Stimulated activated CD4-positive, alpha-beta T cell treated with anti-CD3 and anti-CD28 coated beads, Interleukin-4, amount 100 ng/mL, for 1 hour (primary cell): ENCODE data around the gene IL22.
"Not testable (repeated sequence)": the region's sequence is repeated elsewhere in the genome, so short reads cannot be mapped to it uniquely, and the experiment has no call there.

Source experiments
- DNase-seq: peaks from one replicate; pipeline ENCODE4 v3.0.0-alpha.2; 2020

Gene IL22

DNA sequence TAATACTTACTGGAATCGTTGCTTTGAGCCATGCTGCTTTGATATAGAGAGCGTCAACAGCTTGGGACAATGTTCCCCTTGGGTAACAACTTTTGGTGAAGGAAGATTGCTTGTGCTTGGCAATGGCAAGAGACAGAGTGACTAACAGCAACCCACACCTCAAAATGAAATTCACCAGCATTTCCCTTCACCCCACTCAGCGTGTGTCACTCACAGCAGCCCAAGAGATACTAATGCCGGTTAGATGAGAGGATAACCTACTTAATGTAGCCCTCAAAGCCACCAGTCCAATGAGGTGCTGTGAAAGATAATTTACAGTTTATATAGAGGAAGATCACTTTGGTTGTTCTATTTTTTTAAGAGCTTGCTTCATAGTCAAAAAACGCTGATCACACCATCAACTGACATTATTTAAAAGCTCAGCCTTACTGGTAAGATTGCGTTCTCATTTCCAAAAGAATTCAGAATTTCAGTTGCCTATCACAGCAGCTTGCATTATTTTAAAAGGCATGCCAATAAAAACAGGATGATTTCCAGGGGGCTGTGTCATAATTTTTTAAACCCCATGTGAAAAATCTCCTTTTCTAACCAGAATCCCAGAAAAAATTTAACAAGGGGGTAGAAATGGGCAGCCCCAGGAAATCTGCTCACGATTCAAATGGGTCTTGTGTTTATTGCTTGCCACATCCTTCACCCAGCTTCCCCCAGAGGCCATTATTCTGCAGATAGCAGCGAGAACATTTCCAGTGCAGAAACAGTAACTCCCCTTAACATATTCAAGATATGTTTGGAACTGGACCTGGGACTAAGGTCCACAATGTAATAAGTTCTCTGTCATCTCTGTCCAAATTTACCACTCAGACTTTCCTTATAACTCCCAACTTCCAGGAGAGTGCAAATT lies 27.6 kb downstream of the IL22 start, which contains the start of gene IL26:
Gene IL26, minus strand, starts transcription at position 235 of the 901 bp plus-strand sequence. Its CDS starts 54 bp downstream, at position 181.
- DNase-seq = no peak

DNA sequence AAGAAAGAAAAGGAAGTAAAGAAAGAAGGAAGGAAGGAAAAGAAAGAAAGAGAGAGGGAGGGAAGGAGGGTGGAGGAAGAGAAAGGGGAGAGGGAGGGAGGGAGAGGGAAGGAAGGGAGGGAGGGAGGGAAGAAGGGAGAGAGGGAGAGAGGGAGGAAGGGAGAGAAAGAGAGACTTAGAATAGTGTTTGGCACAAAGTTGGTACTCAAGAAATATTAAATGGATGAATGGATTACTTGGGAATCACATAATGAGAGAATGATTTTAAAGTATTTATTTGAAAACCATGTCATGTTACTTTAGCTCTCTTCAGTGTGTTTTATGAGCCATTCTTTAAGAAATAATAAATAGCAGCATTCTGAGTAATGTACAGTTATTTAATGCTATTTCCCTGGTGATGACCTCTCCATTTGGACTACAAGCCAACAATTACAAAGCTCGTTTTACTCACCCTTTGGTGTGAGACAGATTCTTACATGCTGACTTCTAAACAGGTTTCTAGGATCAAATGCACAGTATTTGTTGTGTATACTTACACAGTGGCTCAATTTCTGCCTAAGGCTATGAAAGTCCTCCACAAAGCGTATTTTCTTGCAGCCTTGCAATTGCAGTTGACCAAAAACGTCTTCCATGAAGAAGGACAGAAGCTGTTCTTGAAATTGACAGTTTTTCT lies 28.7 kb downstream of the IL22 start:
- DNase-seq = no peak

DNA sequence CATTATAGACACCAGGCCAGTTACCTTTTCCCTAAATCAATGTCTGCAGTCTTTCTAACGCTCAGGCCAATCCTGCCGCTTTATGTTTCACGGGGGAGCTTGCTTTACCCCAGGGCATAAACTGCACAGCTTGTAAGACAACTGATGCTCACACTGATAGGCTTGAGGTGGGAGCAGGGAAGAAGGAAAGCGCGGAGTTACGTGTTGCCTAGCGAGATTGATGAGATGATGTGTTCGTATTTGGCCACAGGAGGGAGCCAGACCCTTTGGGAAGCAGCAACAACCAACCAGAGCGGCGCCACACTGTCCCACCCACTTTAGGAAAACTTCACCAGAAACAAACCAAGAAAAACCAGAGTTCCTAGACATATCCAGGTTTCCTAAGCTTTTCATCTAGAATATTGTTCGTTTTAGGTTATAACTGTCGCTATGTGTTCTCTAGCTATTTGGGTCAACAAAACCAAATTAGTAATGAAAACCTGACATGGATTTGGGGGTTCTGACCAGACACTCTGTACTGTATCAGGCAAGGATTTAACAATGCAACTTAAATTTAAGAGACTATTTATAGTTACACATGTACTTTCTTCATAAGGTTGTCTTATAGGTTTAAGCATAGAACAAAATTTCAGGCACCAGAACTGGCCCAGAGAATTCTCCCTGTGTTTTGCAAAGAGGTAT lies 30.2 kb downstream of the IL22 start:
- peak; percentile 63 for DNase-seq

- DNase-seq = no peak
Observed at GRCh38 chr12:68222326-68222725, 31.1 kb downstream of the IL22 start.

DNA sequence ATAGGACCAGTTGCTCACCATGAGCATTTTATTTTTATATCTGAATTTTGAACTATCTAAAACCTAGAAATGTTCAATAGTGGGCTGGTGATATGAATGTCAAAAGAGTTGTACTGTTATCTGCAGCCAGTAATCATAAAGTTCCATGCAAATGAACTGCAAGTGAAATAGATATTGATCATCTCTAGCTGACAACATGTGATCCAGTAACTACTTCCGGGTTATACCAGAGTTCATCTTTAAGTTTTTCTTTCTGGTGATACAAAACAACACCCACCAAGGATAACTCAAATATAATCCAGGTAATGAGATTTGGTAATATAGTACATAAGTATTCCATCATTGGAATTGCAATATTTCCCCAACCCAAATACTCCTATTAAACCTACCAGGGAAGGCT lies 31.9 kb downstream of the IL22 start:
- no peak for DNase-seq

DNA sequence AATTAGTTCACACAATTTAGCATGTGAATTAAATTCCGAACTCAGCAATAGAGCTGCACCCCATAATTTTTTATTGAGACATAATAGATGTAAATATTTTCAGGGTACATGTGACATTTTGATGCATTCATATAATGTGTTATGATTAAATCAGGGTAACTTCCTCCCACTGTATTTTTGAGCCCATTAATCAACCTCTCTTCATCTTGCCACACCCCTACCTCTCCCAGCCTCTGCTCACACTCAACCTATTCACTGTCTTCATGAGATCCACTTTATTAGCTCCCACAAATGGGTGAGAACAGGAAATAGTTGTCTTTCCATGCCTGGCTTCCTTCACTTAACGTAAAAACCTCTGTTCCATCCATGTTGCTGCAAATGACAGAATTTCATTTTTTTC lies 42.5 kb downstream of the IL22 start:
- DNase-seq = no peak

DNA sequence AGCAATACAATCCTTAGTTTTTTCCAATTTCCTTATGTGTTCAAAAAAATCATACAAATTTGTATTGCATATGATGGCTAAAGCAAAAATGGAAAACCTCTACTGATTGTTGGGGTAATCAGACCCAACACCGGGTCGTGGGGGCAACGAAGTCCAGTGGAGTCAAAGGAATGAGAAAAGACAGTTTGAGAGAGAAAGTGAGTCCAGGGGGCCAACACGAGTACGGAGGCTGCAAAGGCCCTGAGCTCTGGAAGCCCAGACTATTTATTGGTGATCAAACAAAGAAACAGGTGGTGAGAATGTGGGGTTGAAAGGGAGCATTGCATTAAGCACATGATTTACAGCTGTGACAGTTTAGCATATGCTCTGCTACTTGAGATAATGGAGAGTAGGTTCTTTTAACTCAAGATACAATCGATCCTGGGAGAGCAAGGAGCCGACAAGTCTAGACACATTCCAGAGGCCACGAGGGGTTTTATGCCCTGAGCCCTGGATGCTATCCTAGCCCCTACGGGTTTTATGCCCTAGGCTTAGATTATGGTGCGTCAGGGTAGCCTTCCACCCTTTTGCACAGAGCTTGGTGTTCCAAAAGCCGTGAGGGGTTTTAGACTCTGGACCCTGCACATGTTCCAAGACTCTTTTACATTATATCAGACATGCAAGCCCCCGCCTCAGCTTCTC lies 44.2 kb downstream of the IL22 start:
- DNase-seq = not testable (repeated sequence)

GRCh38 chr12:68207276-68207675 lies 46.1 kb downstream of the IL22 start:
- DNase-seq = no peak

- no peak for DNase-seq
Observed at GRCh38 chr12:68206446-68206845, 47.0 kb downstream of the IL22 start.

DNA sequence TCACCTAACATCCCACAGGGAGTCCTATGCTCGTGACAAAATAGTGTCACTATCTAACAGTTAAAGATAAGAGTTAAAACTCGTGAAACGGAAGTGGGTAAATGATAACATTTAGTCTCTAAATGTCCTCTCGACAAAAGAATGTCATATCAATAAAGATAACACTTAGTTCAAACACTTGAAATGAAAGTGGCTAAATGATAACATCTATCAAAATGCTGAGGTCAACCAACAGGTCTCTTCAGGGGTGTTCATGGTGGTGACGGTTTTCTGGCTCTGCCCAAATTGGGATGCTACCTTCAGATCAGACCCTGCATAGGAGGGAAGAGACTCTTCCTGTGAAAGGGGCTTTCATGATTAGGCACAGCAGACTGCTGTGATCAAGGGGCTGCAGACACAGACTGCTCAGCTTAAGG lies 49.9 kb downstream of the IL22 start:
- DNase-seq = no peak

DNA sequence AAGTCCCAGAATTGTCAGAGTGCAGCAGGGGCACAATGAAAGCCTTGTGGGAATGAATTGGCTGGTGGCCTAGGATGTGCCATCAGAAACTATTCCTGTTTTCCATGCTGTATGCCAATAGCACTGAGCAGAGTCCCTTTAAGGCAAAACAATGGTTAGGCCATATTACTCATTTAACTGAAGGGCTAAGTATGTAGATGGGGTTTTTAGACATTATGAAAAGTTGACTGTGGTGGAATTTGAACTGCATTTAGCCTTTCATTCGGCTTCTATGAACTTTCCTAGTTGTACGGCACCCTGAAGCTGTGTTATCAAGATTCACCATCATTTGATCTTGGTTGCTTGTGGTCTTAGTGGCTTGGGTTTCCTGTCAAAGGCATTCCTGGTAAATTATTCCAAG lies 52.5 kb downstream of the IL22 start:
- no peak for DNase-seq

DNA sequence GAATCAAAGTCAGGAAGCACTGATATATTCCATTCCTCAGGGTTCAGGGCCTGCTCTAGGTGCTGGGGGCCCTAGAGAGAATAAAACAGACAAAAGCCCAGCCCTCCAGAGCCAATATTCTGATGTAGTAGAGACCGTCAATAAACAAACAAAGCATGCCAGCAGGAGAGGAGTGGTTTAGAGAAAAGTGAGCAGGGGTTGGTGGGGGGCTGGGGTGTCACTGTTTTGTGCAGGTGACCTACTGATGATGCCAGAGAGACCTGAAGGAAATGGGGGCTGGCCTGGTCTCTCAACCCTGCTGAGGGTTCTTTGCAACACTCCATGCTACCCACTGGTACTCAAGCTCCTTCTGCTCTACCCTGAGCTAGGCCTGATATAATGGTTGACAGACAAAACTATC lies 54.3 kb downstream of the IL22 start:
- no peak for DNase-seq

GRCh38 chr12:68198507-68199086 lies 54.8 kb downstream of the IL22 start:
- DNase-seq = no peak
